ENCODE measurements around the gene RSKR. TPM values are rescaled to one million over a fixed set of nuclear protein-coding genes. Genes with fewer than 3 reads are reported as not detected.

RSKR gene
- total RNA-seq, 4 donors from 2014 or later, result 4.2 to 13.1 (median 9.5) TPM

DNA sequence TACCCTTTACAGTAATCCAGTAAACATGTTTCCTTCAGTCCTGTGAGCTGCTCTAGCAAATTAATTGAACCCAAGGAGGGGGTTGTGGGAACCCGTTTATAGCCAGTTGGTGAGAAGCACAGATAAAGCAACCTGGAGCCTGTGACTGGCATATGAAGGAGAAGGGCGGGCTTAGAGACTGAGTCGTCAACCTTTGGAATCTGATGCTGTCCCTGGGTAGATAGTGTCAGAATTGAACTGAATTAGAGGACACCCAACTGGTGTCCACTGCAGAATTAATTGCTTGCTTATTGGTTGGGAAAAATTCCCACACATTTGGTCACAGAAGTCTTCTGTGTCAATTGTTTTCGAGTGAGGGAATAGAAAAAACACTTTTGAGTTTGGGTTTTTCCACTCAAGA, 12.8 kb upstream of the RSKR start:
- Histone ChIP-seq H3K4me3 (replicated peaks in 1 of 3) (no peak overlapping the region), H3K27me3 (no peaks in the 10 kb centered on the region), H3K27ac (no peak overlapping the region), H3K9me3 (no peaks in the 10 kb centered on the region), H3K4me1 (no peaks in the 10 kb centered on the region), H3K36me3 (peaks cover 52 to 67% of the 10 kb centered on the region in 2 donors)
- 92% methylated on average over 4 of the region's 4 CpGs for WGBS, 2 donors
- intact Hi-C loops (cut with DNase I), result no loop called here
- DNase-seq, result no peak
- TF ChIP-seq, protein P1, sequence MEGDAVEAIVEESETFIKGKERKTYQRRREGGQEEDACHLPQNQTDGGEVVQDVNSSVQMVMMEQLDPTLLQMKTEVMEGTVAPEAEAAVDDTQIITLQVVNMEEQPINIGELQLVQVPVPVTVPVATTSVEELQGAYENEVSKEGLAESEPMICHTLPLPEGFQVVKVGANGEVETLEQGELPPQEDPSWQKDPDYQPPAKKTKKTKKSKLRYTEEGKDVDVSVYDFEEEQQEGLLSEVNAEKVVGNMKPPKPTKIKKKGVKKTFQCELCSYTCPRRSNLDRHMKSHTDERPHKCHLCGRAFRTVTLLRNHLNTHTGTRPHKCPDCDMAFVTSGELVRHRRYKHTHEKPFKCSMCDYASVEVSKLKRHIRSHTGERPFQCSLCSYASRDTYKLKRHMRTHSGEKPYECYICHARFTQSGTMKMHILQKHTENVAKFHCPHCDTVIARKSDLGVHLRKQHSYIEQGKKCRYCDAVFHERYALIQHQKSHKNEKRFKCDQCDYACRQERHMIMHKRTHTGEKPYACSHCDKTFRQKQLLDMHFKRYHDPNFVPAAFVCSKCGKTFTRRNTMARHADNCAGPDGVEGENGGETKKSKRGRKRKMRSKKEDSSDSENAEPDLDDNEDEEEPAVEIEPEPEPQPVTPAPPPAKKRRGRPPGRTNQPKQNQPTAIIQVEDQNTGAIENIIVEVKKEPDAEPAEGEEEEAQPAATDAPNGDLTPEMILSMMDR (IDR thresholded peaks at IDR 0.05), result no peak
- no peak for TF ChIP-seq POLR2A (IDR thresholded peaks at IDR 0.05)

DNA sequence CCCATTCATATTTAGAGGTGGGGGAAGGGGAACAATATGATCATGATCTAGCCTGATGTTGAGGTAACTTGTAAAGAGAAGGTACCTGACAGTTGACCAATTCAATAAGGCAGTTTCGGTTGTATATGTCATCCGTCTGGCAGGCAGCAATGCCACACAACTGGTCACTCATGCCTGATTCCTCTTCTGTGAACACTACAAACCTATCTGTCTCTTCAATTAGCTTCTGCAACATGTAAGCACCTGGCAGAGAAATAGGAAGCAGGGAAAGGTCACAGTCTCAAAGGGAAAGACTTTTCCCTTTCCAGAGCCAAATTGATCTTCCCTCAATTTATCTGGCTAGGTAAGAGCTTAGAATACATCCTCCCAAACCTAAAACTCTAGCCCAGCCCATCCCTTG, 10.2 kb upstream of the RSKR start:
- H3K4me1 ChIP-seq, result no peaks in the 10 kb centered on the region
- no peak overlapping the region for H3K27ac ChIP-seq
- TF ChIP-seq POLR2A (IDR thresholded peaks at IDR 0.05), result no peak
- TF ChIP-seq, protein P1 (IDR thresholded peaks at IDR 0.05), result no peak
- intact Hi-C loops (cut with DNase I), result no loop called here
- H3K4me3 ChIP-seq (replicated peaks in 1 of 3), result no peak overlapping the region
- H3K27me3 ChIP-seq, result no peaks in the 10 kb centered on the region
- DNase-seq, result no peak
- H3K36me3 ChIP-seq, result peaks cover 65 to 68% of the 10 kb centered on the region in 2 donors
- 96 to 100% methylated on average over 2 of the region's 2 CpGs for WGBS, 2 donors
- H3K9me3 ChIP-seq, result no peaks in the 10 kb centered on the region

DNA sequence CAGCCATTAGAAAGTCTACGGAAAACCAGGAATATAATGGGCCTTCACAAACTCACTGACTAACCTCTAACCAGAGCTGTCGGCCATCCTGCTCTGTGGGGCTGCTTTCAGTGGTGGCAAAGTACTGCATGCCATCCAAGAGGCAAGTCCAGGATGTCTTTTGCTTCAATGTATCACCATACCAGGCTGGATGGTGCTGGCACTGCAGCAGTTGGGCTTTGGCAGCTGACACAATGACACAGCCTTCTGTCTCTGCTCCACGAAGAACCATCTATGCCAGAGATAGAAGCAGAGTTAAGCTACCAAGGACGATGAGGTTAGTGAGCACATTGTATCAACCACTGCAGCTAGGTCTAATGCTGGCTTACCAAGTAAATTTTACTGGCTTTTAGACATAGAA, 9.7 kb upstream of the RSKR start:
- H3K36me3 ChIP-seq, result peaks cover 69 to 70% of the 10 kb centered on the region in 2 donors
- TF ChIP-seq, protein P1 (IDR thresholded peaks at IDR 0.05), result no peak
- no peak for TF ChIP-seq POLR2A (IDR thresholded peaks at IDR 0.05)
- 91 to 96% methylated on average over 4 of the region's 4 CpGs for WGBS, 2 donors
- no peaks in the 10 kb centered on the region for H3K9me3 ChIP-seq
- no peak overlapping the region for H3K4me3 ChIP-seq (replicated peaks in 1 of 3)
- H3K27me3 ChIP-seq, result no peaks in the 10 kb centered on the region
- no peaks in the 10 kb centered on the region for H3K4me1 ChIP-seq
- DNase-seq, result no peak
- H3K27ac ChIP-seq, result no peak overlapping the region
- intact Hi-C loops (cut with DNase I), result no loop called here

GRCh38 chr17:28622186-28622585, 8.2 kb upstream of the RSKR start:
- Histone ChIP-seq H3K27ac (no peak overlapping the region), H3K4me1 (no peaks in the 10 kb centered on the region), H3K36me3 (peaks cover 70 to 72% of the 10 kb centered on the region in 2 donors), H3K27me3 (no peaks in the 10 kb centered on the region), H3K9me3 (no peaks in the 10 kb centered on the region), H3K4me3 (replicated peaks in 1 of 3) (no peak overlapping the region)
- WGBS, 2 donors, result 84 to 99% methylated on average over 3 of the region's 3 CpGs
- TF ChIP-seq POLR2A (IDR thresholded peaks at IDR 0.05), result no peak
- TF ChIP-seq, protein P1 (IDR thresholded peaks at IDR 0.05), result no peak
- intact Hi-C loops (cut with DNase I), result no loop called here
- no peak for DNase-seq

DNA sequence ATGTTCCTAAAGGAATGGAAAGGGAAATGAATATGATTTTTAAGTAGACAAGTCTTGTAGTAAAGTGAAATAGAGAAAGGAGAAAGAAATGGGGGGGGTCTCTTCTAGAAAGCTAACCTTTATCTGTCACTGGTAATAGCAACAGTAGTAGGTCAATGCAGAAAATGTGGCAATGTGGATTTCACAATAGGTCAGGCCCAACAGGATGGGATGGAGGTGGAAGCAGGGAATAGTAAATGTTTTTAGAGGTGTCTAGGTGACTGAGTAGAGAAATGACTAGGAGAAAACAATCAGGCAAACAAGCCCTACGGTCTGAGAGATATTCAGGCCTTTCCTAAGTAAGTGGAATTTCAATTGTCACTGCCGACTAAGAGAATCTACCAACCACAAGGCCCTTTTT, 6.0 kb upstream of the RSKR start:
- intact Hi-C loops (cut with DNase I), result no loop called here
- no peak for TF ChIP-seq POLR2A (IDR thresholded peaks at IDR 0.05)
- TF ChIP-seq, protein P1 (IDR thresholded peaks at IDR 0.05), result no peak
- 82 to 89% methylated on average over 2 of the region's 2 CpGs for WGBS, 2 donors
- DNase-seq, result no peak
- Histone ChIP-seq H3K4me3 (replicated peaks in 1 of 3) (no peak overlapping the region), H3K27ac (no peak overlapping the region), H3K36me3 (peaks cover 88 to 94% of the 10 kb centered on the region in 2 donors), H3K27me3 (no peaks in the 10 kb centered on the region), H3K9me3 (no peaks in the 10 kb centered on the region), H3K4me1 (no peaks in the 10 kb centered on the region)
